Measurements from ENCODE around the gene SGIP1. TPM values are rescaled to one million over a fixed set of nuclear protein-coding genes. Genes with fewer than 3 reads are reported as not detected.

SGIP1 gene
- total RNA-seq, 3 donors from 2014 or later = 0.65 to 7.3 (median 0.93) TPM

GRCh38 chr1:66679140-66679539 lies 145.2 kb downstream of the SGIP1 start:
- Histone ChIP-seq H3K4me3 (no peak overlapping the region), H3K4me1 (ENCODE audit: low read depth) (no peaks in the 10 kb centered on the region), H3K9me3 (no peaks in the 10 kb centered on the region), H3K36me3 (ENCODE audit: low read depth) (no peaks in the 10 kb centered on the region)
- TF ChIP-seq, protein P1, sequence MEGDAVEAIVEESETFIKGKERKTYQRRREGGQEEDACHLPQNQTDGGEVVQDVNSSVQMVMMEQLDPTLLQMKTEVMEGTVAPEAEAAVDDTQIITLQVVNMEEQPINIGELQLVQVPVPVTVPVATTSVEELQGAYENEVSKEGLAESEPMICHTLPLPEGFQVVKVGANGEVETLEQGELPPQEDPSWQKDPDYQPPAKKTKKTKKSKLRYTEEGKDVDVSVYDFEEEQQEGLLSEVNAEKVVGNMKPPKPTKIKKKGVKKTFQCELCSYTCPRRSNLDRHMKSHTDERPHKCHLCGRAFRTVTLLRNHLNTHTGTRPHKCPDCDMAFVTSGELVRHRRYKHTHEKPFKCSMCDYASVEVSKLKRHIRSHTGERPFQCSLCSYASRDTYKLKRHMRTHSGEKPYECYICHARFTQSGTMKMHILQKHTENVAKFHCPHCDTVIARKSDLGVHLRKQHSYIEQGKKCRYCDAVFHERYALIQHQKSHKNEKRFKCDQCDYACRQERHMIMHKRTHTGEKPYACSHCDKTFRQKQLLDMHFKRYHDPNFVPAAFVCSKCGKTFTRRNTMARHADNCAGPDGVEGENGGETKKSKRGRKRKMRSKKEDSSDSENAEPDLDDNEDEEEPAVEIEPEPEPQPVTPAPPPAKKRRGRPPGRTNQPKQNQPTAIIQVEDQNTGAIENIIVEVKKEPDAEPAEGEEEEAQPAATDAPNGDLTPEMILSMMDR (IDR thresholded peaks at IDR 0.05) = no peak
- ATAC-seq = no peak
- intact Hi-C loops (cut with DNase I, micrococcal nuclease) = no loop called here
- DNase-seq = no peak

DNA sequence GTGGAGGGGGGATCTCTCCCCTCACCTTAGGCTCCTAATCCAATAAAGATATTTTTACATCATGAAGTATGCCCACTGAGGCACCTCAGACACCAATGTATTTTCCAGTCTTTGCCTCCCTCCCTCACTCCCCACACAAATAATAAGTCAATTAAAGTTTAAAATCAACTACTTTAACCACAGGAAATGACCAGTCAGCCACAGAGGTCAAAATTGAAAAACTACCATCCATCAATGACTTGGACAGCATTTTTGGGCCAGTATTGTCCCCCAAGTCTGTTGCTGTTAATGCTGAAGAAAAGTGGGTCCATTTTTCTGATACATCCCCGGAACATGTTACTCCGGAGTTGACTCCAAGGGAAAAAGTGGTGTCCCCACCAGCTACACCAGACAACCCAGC lies 147.7 kb downstream of the SGIP1 start:
- DNase-seq (no peak), ATAC-seq (no peak)
- TF ChIP-seq, protein P1 (IDR thresholded peaks at IDR 0.05) = no peak
- H3K9me3 ChIP-seq = no peaks in the 10 kb centered on the region
- H3K4me3 ChIP-seq = no peak overlapping the region
- intact Hi-C loops (cut with DNase I, micrococcal nuclease) = no loop called here
- no peaks in the 10 kb centered on the region for H3K4me1 ChIP-seq (ENCODE audit: low read depth)
- H3K36me3 ChIP-seq (ENCODE audit: low read depth) = no peaks in the 10 kb centered on the region

DNA sequence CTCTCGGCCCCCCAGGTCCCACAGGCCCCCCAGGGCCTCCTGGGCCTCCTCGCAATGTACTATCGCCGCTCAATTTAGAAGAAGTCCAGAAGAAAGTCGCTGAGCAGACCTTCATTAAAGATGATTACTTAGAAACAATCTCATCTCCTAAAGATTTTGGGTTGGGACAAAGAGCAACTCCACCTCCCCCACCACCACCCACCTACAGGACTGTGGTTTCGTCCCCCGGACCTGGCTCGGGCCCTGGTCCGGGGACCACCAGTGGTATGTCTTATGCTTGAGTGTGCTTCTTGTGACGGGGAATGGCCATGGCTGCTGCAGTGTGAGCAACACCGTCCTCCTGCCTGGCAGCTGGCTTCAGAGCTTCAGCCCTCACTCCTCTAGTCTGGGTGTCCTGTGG lies 148.2 kb downstream of the SGIP1 start:
- H3K4me3 ChIP-seq = no peak overlapping the region
- H3K36me3 ChIP-seq (ENCODE audit: low read depth) = no peaks in the 10 kb centered on the region
- H3K4me1 ChIP-seq (ENCODE audit: low read depth) = no peaks in the 10 kb centered on the region
- TF ChIP-seq, protein P1 (IDR thresholded peaks at IDR 0.05) = no peak
- intact Hi-C loops (cut with DNase I, micrococcal nuclease) = no loop called here
- no peak for ATAC-seq
- DNase-seq = no peak
- H3K9me3 ChIP-seq = no peaks in the 10 kb centered on the region

- ATAC-seq = no peak
- Histone ChIP-seq H3K4me3 (no peak overlapping the region), H3K9me3 (no peaks in the 10 kb centered on the region), H3K36me3 (ENCODE audit: low read depth) (no peaks in the 10 kb centered on the region), H3K4me1 (ENCODE audit: low read depth) (no peaks in the 10 kb centered on the region)
- intact Hi-C loops (cut with DNase I, micrococcal nuclease) = no loop called here
- TF ChIP-seq, protein P1 (IDR thresholded peaks at IDR 0.05) = no peak
- no peak for DNase-seq
These were observed 150.4 kb downstream of the SGIP1 start for GRCh38 chr1:66684353-66684752.

DNA sequence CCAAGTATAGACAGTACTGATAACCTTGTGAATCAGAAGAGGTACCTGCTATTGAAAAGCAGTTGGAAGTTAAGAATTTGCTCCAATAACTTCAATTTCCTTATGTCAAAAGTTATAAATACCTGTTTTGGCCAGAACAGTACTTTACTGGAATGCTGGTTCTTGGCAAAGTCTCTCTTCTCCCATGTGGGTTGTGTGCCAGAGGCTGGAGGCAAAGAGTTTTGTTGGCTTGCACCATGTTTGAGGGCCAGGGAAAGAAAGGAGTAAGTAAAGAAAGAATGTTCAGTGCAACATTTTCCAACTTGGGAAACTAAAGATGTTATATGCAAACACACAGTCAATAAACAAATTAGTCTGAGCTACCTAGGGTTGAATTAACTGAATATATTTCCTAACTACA lies 151.3 kb downstream of the SGIP1 start:
- Histone ChIP-seq H3K36me3 (ENCODE audit: low read depth) (no peaks in the 10 kb centered on the region), H3K9me3 (no peaks in the 10 kb centered on the region), H3K4me1 (ENCODE audit: low read depth) (no peaks in the 10 kb centered on the region), H3K4me3 (no peak overlapping the region)
- intact Hi-C loops (cut with DNase I, micrococcal nuclease) = no loop called here
- ATAC-seq (no peak), DNase-seq (no peak)
- TF ChIP-seq, protein P1 (IDR thresholded peaks at IDR 0.05) = no peak

DNA sequence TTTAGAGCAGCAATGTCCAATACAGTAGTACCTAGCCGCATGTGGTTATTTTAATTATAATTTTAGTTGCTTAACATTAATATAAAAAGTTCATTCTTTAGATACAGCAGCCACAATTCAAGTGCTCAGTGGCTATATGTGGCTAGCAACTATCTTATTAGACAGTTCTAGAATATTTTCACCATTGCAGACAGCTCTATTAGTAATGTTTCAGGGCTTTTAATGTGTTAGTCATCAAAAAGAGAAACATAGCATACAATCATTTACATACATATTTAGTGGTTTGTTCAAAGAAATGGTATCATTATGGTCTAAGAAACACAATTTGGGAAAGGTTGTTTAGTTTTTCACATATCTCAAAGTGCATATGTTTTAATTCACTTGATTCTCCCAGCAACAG lies 151.7 kb downstream of the SGIP1 start:
- TF ChIP-seq, protein P1 (IDR thresholded peaks at IDR 0.05) = no peak
- ATAC-seq (no peak), DNase-seq (no peak)
- Histone ChIP-seq H3K9me3 (no peaks in the 10 kb centered on the region), H3K4me1 (ENCODE audit: low read depth) (no peaks in the 10 kb centered on the region), H3K4me3 (no peak overlapping the region), H3K36me3 (ENCODE audit: low read depth) (no peaks in the 10 kb centered on the region)
- intact Hi-C loops (cut with DNase I, micrococcal nuclease) = no loop called here

Measured in mucosa of descending colon (tissue), 3 donors.